Measurements from ENCODE around the gene ADIPOR2.

DNA sequence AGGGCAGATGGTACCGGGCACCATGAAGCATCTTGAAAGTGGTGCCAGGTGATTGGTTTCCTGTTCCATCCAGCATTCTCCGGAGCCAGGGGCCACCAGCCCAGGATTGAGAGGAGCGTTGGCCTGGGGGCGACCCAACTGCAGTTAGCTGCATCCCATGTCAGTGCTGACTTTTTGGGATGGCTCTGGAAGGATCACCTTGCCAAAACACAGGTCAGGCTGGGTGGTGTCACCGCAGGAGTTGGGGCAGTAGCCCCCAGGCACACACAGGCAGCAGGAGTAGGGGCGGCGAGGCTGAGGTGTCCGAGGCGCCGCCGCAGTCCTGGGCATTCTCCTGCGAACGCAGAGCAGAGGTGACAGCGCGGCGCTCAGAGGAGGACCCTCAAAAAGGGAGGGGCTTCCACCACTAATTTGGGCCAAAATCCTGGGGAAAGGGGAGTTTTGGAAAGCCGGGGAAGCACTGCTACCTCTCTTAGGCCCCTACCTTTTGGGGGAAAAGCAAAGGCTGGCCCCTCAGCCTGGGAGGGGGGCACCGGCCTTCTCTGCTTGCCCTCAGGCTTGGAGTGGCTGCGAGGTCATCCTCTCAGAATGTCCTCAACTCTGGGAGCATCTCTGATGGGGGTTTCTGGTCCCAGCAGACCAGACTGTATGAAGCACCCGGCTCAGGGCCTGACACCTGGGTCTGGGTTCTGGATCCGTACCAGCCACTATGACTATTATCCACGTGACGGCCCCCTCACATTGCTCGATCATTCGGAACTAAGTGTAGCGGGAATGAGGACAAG, 102.7 kb downstream of the ADIPOR2 start:
- no peak for TF ChIP-seq SIN3A (IDR thresholded peaks at IDR 0.05; ENCODE audit: borderline replicate concordance, insufficient read depth, low read length)
- no peak for TF ChIP-seq TAF1 (IDR thresholded peaks at IDR 0.05; ENCODE audit: borderline replicate concordance, insufficient read depth, low read length)
- no peak for TF ChIP-seq POLR2AphosphoS5 (IDR thresholded peaks at IDR 0.05; ENCODE audit: low read depth, low read length)
- TF ChIP-seq, protein P1, sequence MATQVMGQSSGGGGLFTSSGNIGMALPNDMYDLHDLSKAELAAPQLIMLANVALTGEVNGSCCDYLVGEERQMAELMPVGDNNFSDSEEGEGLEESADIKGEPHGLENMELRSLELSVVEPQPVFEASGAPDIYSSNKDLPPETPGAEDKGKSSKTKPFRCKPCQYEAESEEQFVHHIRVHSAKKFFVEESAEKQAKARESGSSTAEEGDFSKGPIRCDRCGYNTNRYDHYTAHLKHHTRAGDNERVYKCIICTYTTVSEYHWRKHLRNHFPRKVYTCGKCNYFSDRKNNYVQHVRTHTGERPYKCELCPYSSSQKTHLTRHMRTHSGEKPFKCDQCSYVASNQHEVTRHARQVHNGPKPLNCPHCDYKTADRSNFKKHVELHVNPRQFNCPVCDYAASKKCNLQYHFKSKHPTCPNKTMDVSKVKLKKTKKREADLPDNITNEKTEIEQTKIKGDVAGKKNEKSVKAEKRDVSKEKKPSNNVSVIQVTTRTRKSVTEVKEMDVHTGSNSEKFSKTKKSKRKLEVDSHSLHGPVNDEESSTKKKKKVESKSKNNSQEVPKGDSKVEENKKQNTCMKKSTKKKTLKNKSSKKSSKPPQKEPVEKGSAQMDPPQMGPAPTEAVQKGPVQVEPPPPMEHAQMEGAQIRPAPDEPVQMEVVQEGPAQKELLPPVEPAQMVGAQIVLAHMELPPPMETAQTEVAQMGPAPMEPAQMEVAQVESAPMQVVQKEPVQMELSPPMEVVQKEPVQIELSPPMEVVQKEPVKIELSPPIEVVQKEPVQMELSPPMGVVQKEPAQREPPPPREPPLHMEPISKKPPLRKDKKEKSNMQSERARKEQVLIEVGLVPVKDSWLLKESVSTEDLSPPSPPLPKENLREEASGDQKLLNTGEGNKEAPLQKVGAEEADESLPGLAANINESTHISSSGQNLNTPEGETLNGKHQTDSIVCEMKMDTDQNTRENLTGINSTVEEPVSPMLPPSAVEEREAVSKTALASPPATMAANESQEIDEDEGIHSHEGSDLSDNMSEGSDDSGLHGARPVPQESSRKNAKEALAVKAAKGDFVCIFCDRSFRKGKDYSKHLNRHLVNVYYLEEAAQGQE (IDR thresholded peaks at IDR 0.05; ENCODE audit: insufficient read depth in 1 of 2, low read depth in 2 of 2, low read length in 2 of 2), result no peak

Data from PFSK-1 (cell line).